H1 (cell line): ENCODE measurements around the gene RGR. TPM values are rescaled to one million over a fixed set of nuclear protein-coding genes. Genes with fewer than 3 reads are reported as not detected.

Experiments used
- CTCF ChIA-PET: fragments of 300-600 bp; sonication (Branson Sonifier 250); formaldehyde crosslinking; loops from one replicate; lab custom pipeline; 2021; ENCODE audit not compliant: partially characterized antibody; lab: Charles Lee
- POLR2A ChIA-PET: fragments of 300-600 bp; sonication (Branson Sonifier 250); formaldehyde crosslinking; loops from one replicate; lab custom pipeline; 2021; ENCODE audit warnings: inconsistent platforms; ENCODE audit not compliant: partially characterized antibody; lab: Charles Lee
- DNase-seq, 2 experiments: peaks; one replicate each; pipeline versions ENCODE4 v3.0.0 to v3.0.0-alpha.2; 2010 to 2022; ENCODE audit warnings: low spot score in 2 of 2, low read depth in 1 of 2, mixed read lengths in 1 of 2
- FAIRE-seq: peaks from 2 replicates; lab custom pipeline; 2011; peaks lifted over from hg19 to GRCh38; lab: Jason Lieb, UNC
- H2AFZ ChIP-seq: 2 replicates; pipeline ENCODE4 v1.8.1; 2012; ENCODE audit warnings: low read length, inconsistent platforms
- H2AK5ac ChIP-seq: 2 replicates; pipeline ENCODE4 v1.6.1; 2013; ENCODE audit warnings: low read depth, low read length
- H2BK120ac ChIP-seq: replicated peaks from 2 replicates; pipeline ENCODE3; 2013; ENCODE audit warnings: low read depth, low read length, inconsistent platforms
- H2BK12ac ChIP-seq: 2 replicates; pipeline ENCODE4 v1.6.1; 2013; ENCODE audit warnings: low read depth, low read length
- H2BK15ac ChIP-seq: 2 replicates; pipeline ENCODE4 v1.6.1; 2013; ENCODE audit warnings: low read length
- H2BK20ac ChIP-seq: 2 replicates; pipeline ENCODE4 v1.6.1; 2013; ENCODE audit warnings: low read length
- H2BK5ac ChIP-seq: 2 replicates; pipeline ENCODE4 v1.6.1; 2013; ENCODE audit warnings: low read depth, low read length
- H3K14ac ChIP-seq: 2 replicates; pipeline ENCODE4 v1.6.1; 2013; ENCODE audit warnings: inconsistent platforms; ENCODE audit not compliant: insufficient read length
- H3K18ac ChIP-seq: 2 replicates; pipeline ENCODE4 v1.6.1; 2013; ENCODE audit warnings: low read length; ENCODE audit errors: extremely low read depth
- H3K23ac ChIP-seq: 2 replicates; pipeline ENCODE4 v1.6.1; 2013; ENCODE audit warnings: inconsistent platforms; ENCODE audit not compliant: insufficient read length
- H3K23me2 ChIP-seq: 2 replicates; pipeline ENCODE4 v1.6.1; 2013; ENCODE audit warnings: low read depth, low read length
- H3K27ac ChIP-seq: 2 replicates; pipeline ENCODE4 v1.6.1; 2011; ENCODE audit warnings: low read depth, low read length, inconsistent platforms
- H3K27me3 ChIP-seq, 4 experiments: replicated peaks in 1 of 4; 1 replicate in 1 of 4; 2 replicates in 3 of 4; pipeline versions ENCODE4 v1.6.1 to v1.8.1; 2011 to 2013; ENCODE audit warnings: low read length in 3 of 4, mild to moderate bottlenecking in 3 of 4, inconsistent platforms in 2 of 4, mixed read lengths in 2 of 4, moderate library complexity in 1 of 4; ENCODE audit not compliant: control insufficient read depth in 3 of 4, insufficient read depth in 3 of 4; ENCODE audit errors: extremely low read depth in 1 of 4
- H3K36me3 ChIP-seq, 4 experiments: 2 replicates each; pipeline versions ENCODE4 v1.6.1 to v1.8.1; 2011 to 2013; ENCODE audit warnings: mild to moderate bottlenecking in 4 of 4, low read length in 3 of 4, moderate library complexity in 2 of 4, control low read depth in 1 of 4, inconsistent platforms in 1 of 4; ENCODE audit not compliant: insufficient read depth in 4 of 4, control insufficient read depth in 2 of 4
- H3K4ac ChIP-seq: replicated peaks from 2 replicates; pipeline ENCODE3; 2013; ENCODE audit warnings: low read length, low read depth, mixed read lengths, inconsistent platforms; ENCODE audit not compliant: insufficient read length
- H3K4me1 ChIP-seq, 4 experiments: replicated peaks in 1 of 4; 1 replicate in 1 of 4; 2 replicates in 3 of 4; pipeline versions ENCODE4 v1.6.1 to v1.8.1; 2011 to 2013; ENCODE audit warnings: low read length in 3 of 4, inconsistent platforms in 2 of 4, mixed read lengths in 1 of 4; ENCODE audit not compliant: insufficient read depth in 4 of 4, control insufficient read depth in 3 of 4
- H3K4me2 ChIP-seq, 2 experiments: 2 replicates each; pipeline versions ENCODE4 v1.6.1 to v1.8.1; 2011 to 2013; ENCODE audit warnings: low read depth in 2 of 2, low read length in 2 of 2, control low read depth in 1 of 2, inconsistent platforms in 1 of 2, mild to moderate bottlenecking in 1 of 2; ENCODE audit not compliant: insufficient read depth in 1 of 2
- H3K4me3 ChIP-seq, 4 experiments: fragments of 200-600, 300-600 bp in 1 of 4; sonication (generic), shearing (Covaris generic), sonication (Bioruptor Twin) in 1 of 4; 2 replicates each; pipeline versions ENCODE4 v1.5.1 to v1.8.1; 2011 to 2016; ENCODE audit warnings: low read length in 4 of 4, low read depth in 3 of 4, control low read depth in 2 of 4, inconsistent platforms in 2 of 4, mild to moderate bottlenecking in 2 of 4, mixed read lengths in 1 of 4, moderate library complexity in 1 of 4; ENCODE audit not compliant: insufficient read depth in 2 of 4; ENCODE audit errors: extremely low read depth in 1 of 4
- H3K56ac ChIP-seq: replicated peaks from 2 replicates; pipeline ENCODE3; 2013; ENCODE audit warnings: low read depth, mild to moderate bottlenecking, mixed read lengths, low read length, inconsistent platforms; ENCODE audit not compliant: insufficient read length
- H3K79me1 ChIP-seq: 2 replicates; pipeline ENCODE4 v1.6.1; 2013; ENCODE audit warnings: low read depth, low read length, control low read depth
- H3K79me2 ChIP-seq, 2 experiments: 2 replicates each; pipeline versions ENCODE4 v1.6.1 to v1.8.1; 2012 to 2013; ENCODE audit warnings: low read length in 2 of 2, mild to moderate bottlenecking in 2 of 2, inconsistent platforms in 1 of 2; ENCODE audit not compliant: insufficient read depth in 2 of 2, control insufficient read depth in 1 of 2
- H3K9ac ChIP-seq, 4 experiments: replicated peaks in 1 of 4; 1 replicate in 1 of 4; 2 replicates in 3 of 4; pipeline versions ENCODE4 v1.6.1 to v1.8.1; 2011 to 2013; ENCODE audit warnings: low read depth in 3 of 4, low read length in 3 of 4, control low read depth in 2 of 4, mild to moderate bottlenecking in 2 of 4, moderate library complexity in 2 of 4, inconsistent platforms in 1 of 4; ENCODE audit errors: extremely low read depth in 1 of 4
- H3K9me3 ChIP-seq, 2 experiments: 2 replicates each; pipeline versions ENCODE4 v1.6.1 to v1.8.1; 2012 to 2013; ENCODE audit warnings: mild to moderate bottlenecking in 2 of 2, moderate library complexity in 2 of 2, control low read depth in 1 of 2, inconsistent platforms in 1 of 2, low read depth in 1 of 2, low read length in 1 of 2, mixed read lengths in 1 of 2; ENCODE audit not compliant: insufficient read depth in 2 of 2
- H4K20me1 ChIP-seq, 2 experiments: replicated peaks in 1 of 2; 2 replicates each; pipeline versions ENCODE3 to v1.8.1; 2011 to 2013; ENCODE audit warnings: inconsistent platforms in 2 of 2, low read length in 2 of 2, mild to moderate bottlenecking in 1 of 2; ENCODE audit not compliant: insufficient read depth in 2 of 2, control insufficient read depth in 1 of 2
- H4K5ac ChIP-seq: 2 replicates; pipeline ENCODE4 v1.6.1; 2013; ENCODE audit warnings: low read length, low read depth, mixed read lengths, inconsistent platforms; ENCODE audit not compliant: insufficient read length
- H4K8ac ChIP-seq: 2 replicates; pipeline ENCODE4 v1.8.0; 2013; ENCODE audit warnings: mild to moderate bottlenecking, moderate library complexity, low read length, inconsistent platforms; ENCODE audit not compliant: insufficient read depth; ENCODE audit errors: extremely low read depth
- H4K91ac ChIP-seq: replicated peaks from 2 replicates; pipeline ENCODE3; 2013; ENCODE audit warnings: low read length, mixed read lengths, inconsistent platforms; ENCODE audit not compliant: insufficient read length
- EZH2 ChIP-seq: fragments of 200-600 bp; sonication (generic); IDR thresholded peaks from 2 replicates; pipeline ENCODE4 v1.7.1; 2012; ENCODE audit warnings: low read depth, mild to moderate bottlenecking, moderate library complexity, low read length, inconsistent platforms; ENCODE audit not compliant: severe bottlenecking
- JUND ChIP-seq: IDR thresholded peaks from 2 replicates; pipeline ENCODE4 v1.6.1; 2011; ENCODE audit warnings: mild to moderate bottlenecking, improper control_type of control experiment, low read length
- SP4 ChIP-seq: IDR thresholded peaks from 2 replicates; pipeline ENCODE4 v1.6.1; 2012; ENCODE audit warnings: low read length, inconsistent platforms
- TAF1 ChIP-seq: IDR thresholded peaks from 2 replicates; pipeline ENCODE4 v1.6.1; 2011; ENCODE audit warnings: mild to moderate bottlenecking, low read depth, low read length
- TAF7 ChIP-seq: optimal IDR thresholded peaks from 2 replicates; pipeline ENCODE3; 2011; ENCODE audit warnings: low read depth, mild to moderate bottlenecking, inconsistent platforms, low read length, moderate library complexity, borderline replicate concordance
- WGBS, 2 experiments: shearing (Covaris generic) in 1 of 2; methylation state at CpG; one replicate each; pipeline versions ENCODE4 v1.1.6 to v1.1.7; 2013 to 2015; ENCODE audit warnings: low lambda C conversion rate in 2 of 2, mixed read lengths in 2 of 2, inconsistent platforms in 1 of 2, low coverage in 1 of 2, missing lambda C conversion rate in 1 of 2; ENCODE audit not compliant: insufficient replicate concordance in 2 of 2, insufficient coverage in 1 of 2, insufficient read length in 1 of 2; ENCODE audit errors: extremely low coverage in 1 of 2, missing lambda C conversion rate in 1 of 2; 5-methylcytosine and 5-hydroxymethylcytosine counted together
- polyA plus RNA-seq, 7 experiments: library from polyadenylated mRNA; depleted of rRNA in 3 of 7; stranded (reverse) in 5 of 7; unstranded in 2 of 7; fragments of >200 nt in 5 of 7; fragments of 200-250 nt in 2 of 7; gene quantifications; 1 replicate in 5 of 7; 2 replicates in 1 of 7; 4 replicates in 1 of 7; pipeline versions ENCODE4 v1.2.1 to v1.2.3, GENCODE V29; 2011 to 2013; ENCODE audit warnings: missing spikeins in 2 of 7, mixed read lengths in 2 of 7
- total RNA-seq: library from RNA; stranded (reverse); fragmentation: NEBNext Ultra II Directional; extraction: Animal tissue kit (Norgen Biotek cat#: 25700); gene quantifications from 2 replicates; pipeline ENCODE4 v1.2.1, GENCODE V29; 2021

The RGR gene
- total and polyA plus RNA-seq, 2 of the 8 experiments (the other 6 are each of a cell fraction or from before 2014, with no cell fraction given), result not detected

- Histone ChIP-seq H3K79me1 (no peaks in the 10 kb centered on the region), H3K18ac (no peak overlapping the region), H3K27me3 (no peaks in the 10 kb centered on the region), H2BK12ac (no peak overlapping the region), H2BK5ac (no peak overlapping the region), H4K91ac (no peak overlapping the region), H4K20me1 (no peaks in the 10 kb centered on the region), H2BK15ac (no peak overlapping the region), H2BK20ac (no peak overlapping the region), H3K14ac (no peak overlapping the region), H2AFZ (no peak overlapping the region), H2BK120ac (no peak overlapping the region), H3K56ac (no peak overlapping the region), H3K36me3 (no peaks in the 10 kb centered on the region), H3K9me3 (no peaks in the 10 kb centered on the region), H3K27ac (no peak overlapping the region), H3K9ac (no peak overlapping the region), H3K23me2 (no peaks in the 10 kb centered on the region), H2AK5ac (no peak overlapping the region), H4K5ac (no peak overlapping the region), H3K4ac (no peak overlapping the region), H3K4me2 (no peak overlapping the region), H3K79me2 (no peaks in the 10 kb centered on the region), H4K8ac (no peak overlapping the region), H3K23ac (no peak overlapping the region), H3K4me1 (no peaks in the 10 kb centered on the region), H3K4me3 (no peak overlapping the region)
- ChIA-PET CTCF (interaction anchor here (0.6 to 15.5 kb wide), 32 partner anchors 9 to 419 kb away, joined by 3 to 558 read pairs (median 4); partner anchors contain the start of gene CCSER2), POLR2A (no interaction called here)
- TF ChIP-seq EZH2 (no peak), TAF7 (no peak), JUND (no peak), SP4 (no peak), TAF1 (no peak)
- 83% methylated on average over 5 of the region's 5 CpGs; no CpG with 5 or more reads in 1 of the 2 experiments for WGBS, 2 experiments
- DNase-seq (no peak), FAIRE-seq (no peak)
Observed at GRCh38 chr10:84263716-84264115, 18.9 kb downstream of the RGR start.
